Adrenal gland (tissue), 12 donors: ENCODE data around the gene OPCML. TPM values are rescaled to one million over a fixed set of nuclear protein-coding genes. Genes with fewer than 3 reads are reported as not detected.

ENCODE experiments used
- DNase-seq, 7 donors: peaks; one replicate each; pipeline ENCODE4 v3.0.0-alpha.2; 2019 to 2020
- H3K27ac ChIP-seq, 5 donors: fragments of 200-600 bp; sonication (generic) in 4 of 5; 1 replicate in 3 of 5; 2 replicates in 2 of 5; pipeline versions ENCODE4 v1.5.1 to v1.8.0; 2016 to 2020; ENCODE audit warnings: mild to moderate bottlenecking in 1 of 5
- H3K27me3 ChIP-seq: fragments of 200-600 bp; 2 replicates; pipeline ENCODE4 v1.8.0; 2021
- H3K36me3 ChIP-seq, 2 donors: fragments of 200-600 bp; replicated peaks in 1 of 2; 1 replicate in 1 of 2; 2 replicates in 1 of 2; pipeline versions ENCODE4 v1.5.1 to v1.8.0; 2018 to 2022
- H3K4me1 ChIP-seq, 2 donors: fragments of 200-600 bp; replicated peaks in 1 of 2; 1 replicate in 1 of 2; 2 replicates in 1 of 2; pipeline versions ENCODE4 v1.5.1 to v1.8.0; 2018 to 2021
- H3K4me3 ChIP-seq, 4 donors: fragments of 200-600 bp; sonication (generic) in 3 of 4; one replicate each; pipeline ENCODE4 v1.5.1; 2016 to 2018
- H3K9me3 ChIP-seq, 3 donors: fragments of 200-600 bp; sonication (generic) in 1 of 3; replicated peaks in 1 of 3; 1 replicate in 2 of 3; 2 replicates in 1 of 3; pipeline versions ENCODE4 v1.5.1 to v1.8.0; 2016 to 2021
- POLR2A ChIP-seq, 2 donors: fragments of 450-650 bp; IDR thresholded peaks; one replicate each; pipeline ENCODE4 v1.6.1; 2017; ENCODE audit warnings: antibody characterized with exemption in 2 of 2, mild to moderate bottlenecking in 2 of 2, moderate library complexity in 1 of 2
- WGBS, 4 donors: extraction: QIAGEN DNeasy Blood & Tissue Kit in 2 of 4; methylation state at CpG; one replicate each; pipeline versions ENCODE4 v1.1.5 to v1.1.7; 2013 to 2017; 5-methylcytosine and 5-hydroxymethylcytosine counted together
- intact Hi-C, 2 donors: fragments of 100-400 bp; cut with DNase I; formaldehyde crosslinking; loops; one replicate each; pipeline versions ENCODE4 v1.14.1 to v1.15.0; 2022 to 2023
- polyA plus RNA-seq, 3 donors: library from polyadenylated mRNA; stranded (reverse); fragments of 200-250 nt in 2 of 3; fragments of 350-450 nt in 1 of 3; fragmentation: Illumina TruSeq in 1 of 3; extraction: RNeasy Lipid Tissue Mini Kit (QIAGEN cat#74804) in 1 of 3; gene quantifications; one replicate each; pipeline ENCODE4 v1.2.3, GENCODE V29; 2013 to 2014
- total RNA-seq, 9 donors: library from RNA; depleted of rRNA in 4 of 9; stranded (reverse); fragments of >200 nt in 4 of 9; fragments of 120-200 nt in 1 of 9; fragmentation: NEBNext Ultra II Directional in 1 of 9; extraction: Animal tissue kit (Norgen Biotek cat#: 25700) in 1 of 9; gene quantifications; one replicate each; pipeline versions ENCODE4 v1.1.0 to v1.2.4, GENCODE V29; 2013 to 2023
- TF ChIP-seq, protein P1 (sequence below), 6 experiments: fragments of 450-650 bp in 4 of 6; fragments of 200-600 bp in 2 of 6; sonication (generic) in 1 of 6; IDR thresholded peaks; 1 replicate in 5 of 6; 2 replicates in 1 of 6; pipeline versions ENCODE4 v1.5.1 to v1.8.0; 2016 to 2021; ENCODE audit warnings: antibody characterized with exemption in 6 of 6, mild to moderate bottlenecking in 2 of 6, moderate library complexity in 1 of 6
- donor health status: healthy with polysubstance abuse.
- donor health status: Bipolar disorder and iron deficiency.
- donor health status: DM: yes; HTN: yes; CAD: no.
- donor health status: DM: no; HTN: no; CAD: no.
- donor health status: DM: no; HTN: no; CAD: no.
- donor health status: DM: yes; HTN: yes; CAD: no.

The OPCML gene
- total and polyA plus RNA-seq, 12 donors: 0.10 to 5.5 (median 0.72) TPM; not detected in 5

DNA sequence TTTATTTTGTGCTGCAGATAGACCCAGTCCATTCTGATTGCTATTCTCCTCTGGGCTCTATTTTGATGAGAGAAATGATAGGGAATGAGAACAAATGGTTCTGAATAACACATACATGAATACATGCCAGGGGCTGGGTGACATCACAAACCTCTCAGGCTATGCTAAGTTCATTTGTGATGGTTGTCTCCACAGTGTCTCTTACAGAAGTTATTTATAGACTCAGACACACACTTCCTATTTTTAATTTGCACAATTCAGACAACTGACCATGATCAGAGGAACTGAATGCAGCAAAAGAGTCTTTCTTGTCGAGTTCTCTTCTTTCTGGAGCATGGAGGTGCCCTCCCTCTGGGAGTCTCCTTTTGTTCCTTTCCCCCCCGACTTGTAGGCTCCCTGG, 991.7 kb downstream of the OPCML start:
- no peaks in the 10 kb centered on the region for H3K36me3 ChIP-seq
- WGBS, 4 donors: 35 to 58% (median 52%) methylated on average over 2 of the region's 2 CpGs
- intact Hi-C loops: no loop called here
- no peak for DNase-seq
- TF ChIP-seq POLR2A (IDR thresholded peaks at IDR 0.05): no peak
- TF ChIP-seq, protein P1, sequence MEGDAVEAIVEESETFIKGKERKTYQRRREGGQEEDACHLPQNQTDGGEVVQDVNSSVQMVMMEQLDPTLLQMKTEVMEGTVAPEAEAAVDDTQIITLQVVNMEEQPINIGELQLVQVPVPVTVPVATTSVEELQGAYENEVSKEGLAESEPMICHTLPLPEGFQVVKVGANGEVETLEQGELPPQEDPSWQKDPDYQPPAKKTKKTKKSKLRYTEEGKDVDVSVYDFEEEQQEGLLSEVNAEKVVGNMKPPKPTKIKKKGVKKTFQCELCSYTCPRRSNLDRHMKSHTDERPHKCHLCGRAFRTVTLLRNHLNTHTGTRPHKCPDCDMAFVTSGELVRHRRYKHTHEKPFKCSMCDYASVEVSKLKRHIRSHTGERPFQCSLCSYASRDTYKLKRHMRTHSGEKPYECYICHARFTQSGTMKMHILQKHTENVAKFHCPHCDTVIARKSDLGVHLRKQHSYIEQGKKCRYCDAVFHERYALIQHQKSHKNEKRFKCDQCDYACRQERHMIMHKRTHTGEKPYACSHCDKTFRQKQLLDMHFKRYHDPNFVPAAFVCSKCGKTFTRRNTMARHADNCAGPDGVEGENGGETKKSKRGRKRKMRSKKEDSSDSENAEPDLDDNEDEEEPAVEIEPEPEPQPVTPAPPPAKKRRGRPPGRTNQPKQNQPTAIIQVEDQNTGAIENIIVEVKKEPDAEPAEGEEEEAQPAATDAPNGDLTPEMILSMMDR (IDR thresholded peaks at IDR 0.05): no peak
- no peaks in the 10 kb centered on the region for H3K9me3 ChIP-seq
- H3K4me1 ChIP-seq: no peaks in the 10 kb centered on the region
- no peak overlapping the region for H3K27ac ChIP-seq
- H3K27me3 ChIP-seq: no peaks in the 10 kb centered on the region
- H3K4me3 ChIP-seq: no peak overlapping the region

DNA sequence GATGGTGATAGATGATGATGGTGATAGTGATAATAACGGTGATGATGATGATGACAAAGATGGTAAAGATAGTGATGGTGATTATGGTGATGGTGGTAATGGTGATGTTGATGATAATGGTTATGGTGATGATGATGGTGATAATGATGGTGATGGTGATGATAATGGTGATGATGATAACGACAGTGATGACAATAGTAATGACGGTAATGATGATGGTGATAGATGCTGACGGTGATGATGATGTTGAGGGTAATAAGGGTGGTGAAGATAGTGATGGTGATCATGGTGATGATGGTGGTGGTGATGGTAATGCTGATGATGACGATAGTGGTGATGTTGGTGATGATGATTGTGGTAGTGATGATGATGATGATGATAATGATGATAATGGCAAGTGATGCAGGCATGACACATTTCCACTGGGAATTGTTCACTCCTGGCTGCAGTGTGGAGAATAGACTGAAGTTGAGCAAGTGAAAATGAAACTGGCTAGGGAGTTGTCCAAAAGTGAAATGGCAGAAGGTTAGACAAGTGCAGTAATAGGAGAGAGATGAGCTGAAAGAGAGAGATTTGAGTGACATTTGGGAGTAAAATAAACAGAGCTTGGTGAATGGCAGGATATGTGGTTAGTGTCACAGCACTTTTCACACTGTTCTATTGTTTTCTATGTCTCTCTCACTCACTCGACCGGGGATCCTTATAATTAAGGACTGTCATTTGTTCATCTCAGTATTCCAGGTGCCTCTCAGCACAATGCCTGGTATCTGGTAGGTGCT, 992.5 kb downstream of the OPCML start:
- DNase-seq: no peak
- H3K4me3 ChIP-seq: no peak overlapping the region
- no peaks in the 10 kb centered on the region for H3K9me3 ChIP-seq
- no peaks in the 10 kb centered on the region for H3K4me1 ChIP-seq
- no peak for TF ChIP-seq POLR2A (IDR thresholded peaks at IDR 0.05)
- TF ChIP-seq, protein P1 (IDR thresholded peaks at IDR 0.05): no peak
- no peaks in the 10 kb centered on the region for H3K27me3 ChIP-seq
- intact Hi-C loops: no loop called here
- 77 to 93% (median 88%) methylated on average over 7 of the region's 7 CpGs for WGBS, 4 donors
- no peak overlapping the region for H3K27ac ChIP-seq
- H3K36me3 ChIP-seq: no peaks in the 10 kb centered on the region

DNA sequence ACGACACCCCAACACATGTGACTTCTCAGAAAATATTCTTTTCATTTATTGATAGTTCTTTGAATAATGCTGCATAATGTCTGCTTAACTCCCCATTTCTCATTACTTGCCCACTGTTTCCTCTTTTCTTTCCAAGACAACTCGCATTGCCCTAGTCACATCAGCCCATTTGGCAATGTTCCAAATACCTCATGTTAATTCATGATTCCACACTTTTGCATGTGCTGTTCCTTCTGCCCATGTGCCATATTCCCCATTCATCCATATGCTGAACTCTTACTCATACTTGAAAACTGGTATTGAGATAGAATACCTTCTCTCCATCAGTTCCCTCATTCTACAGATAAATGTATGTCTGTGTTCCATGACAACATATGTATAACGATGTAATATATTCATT, 993.7 kb downstream of the OPCML start:
- H3K9me3 ChIP-seq: no peaks in the 10 kb centered on the region
- H3K27ac ChIP-seq: no peak overlapping the region
- H3K4me3 ChIP-seq: no peak overlapping the region
- no peak for DNase-seq
- H3K4me1 ChIP-seq: no peaks in the 10 kb centered on the region
- no peaks in the 10 kb centered on the region for H3K27me3 ChIP-seq
- intact Hi-C loops: no loop called here
- H3K36me3 ChIP-seq: no peaks in the 10 kb centered on the region
- 86 to 87% (median 86%) methylated on average over 3 of the region's 3 CpGs for WGBS, 4 donors
- TF ChIP-seq POLR2A (IDR thresholded peaks at IDR 0.05): no peak
- TF ChIP-seq, protein P1 (IDR thresholded peaks at IDR 0.05): no peak

DNA sequence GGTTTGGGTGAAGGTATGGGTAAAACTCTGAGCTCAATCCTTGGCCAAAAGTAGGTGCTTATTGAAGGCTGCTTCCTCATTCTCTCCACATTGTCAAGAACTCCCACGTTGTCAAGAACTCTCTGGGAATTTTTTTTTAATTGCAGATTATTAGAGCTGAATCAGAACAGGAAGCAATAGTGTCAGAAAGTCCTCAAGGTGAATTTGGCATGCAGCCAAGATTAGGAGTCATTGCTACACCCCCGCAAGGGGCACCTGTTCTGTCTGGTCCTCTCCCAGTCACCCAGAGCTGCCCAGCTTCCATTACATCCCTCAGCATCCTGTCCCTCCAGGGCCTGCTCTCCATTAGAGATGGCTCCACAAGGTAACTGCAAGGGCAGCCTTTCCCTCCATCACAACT, 996.5 kb downstream of the OPCML start:
- no peak for DNase-seq
- 27 to 87% (median 38%) methylated on average over 2 of the region's 2 CpGs for WGBS, 4 donors
- Histone ChIP-seq H3K4me1 (no peaks in the 10 kb centered on the region), H3K27me3 (no peaks in the 10 kb centered on the region), H3K27ac (no peak overlapping the region), H3K4me3 (no peak overlapping the region), H3K36me3 (no peaks in the 10 kb centered on the region), H3K9me3 (no peaks in the 10 kb centered on the region)
- intact Hi-C loops: no loop called here
- TF ChIP-seq POLR2A (IDR thresholded peaks at IDR 0.05): no peak
- TF ChIP-seq, protein P1 (IDR thresholded peaks at IDR 0.05): no peak
